Endothelial cell of umbilical vein (primary cell): Measurements from ENCODE around the gene AP4B1. TPM values are rescaled to one million over a fixed set of nuclear protein-coding genes. Genes with fewer than 3 reads are reported as not detected.

Experiments
- BruUV-seq: library from RNA; stranded (reverse); fragments of 400-500 nt; replicated peaks from 2 replicates; lab custom pipeline; 2021; lab: Mats Ljungman, UMichigan
- CTCF ChIA-PET: fragments of 300-600, 350-600 bp; sonication (Branson Sonifier 250); formaldehyde crosslinking; loops from one replicate; lab custom pipeline; 2021; ENCODE audit warnings: antibody characterized with exemption, inconsistent platforms; lab: Charles Lee
- POLR2A ChIA-PET: fragments of 300-600, 350-600 bp; sonication (Branson Sonifier 250); formaldehyde crosslinking; loops from one replicate; lab custom pipeline; 2021; ENCODE audit warnings: antibody characterized with exemption, inconsistent platforms; lab: Charles Lee
- DNase-seq: peaks from one replicate; pipeline ENCODE4 v3.0.0-alpha.2; 2011; ENCODE audit warnings: low read depth, low spot score
- FAIRE-seq: peaks from 2 replicates; lab custom pipeline; 2011; peaks lifted over from hg19 to GRCh38; lab: Jason Lieb, UNC
- H2AFZ ChIP-seq: 2 replicates; pipeline ENCODE4 v1.6.0; 2012; ENCODE audit warnings: low read depth, low read length, control low read depth, inconsistent platforms
- H3K27ac ChIP-seq: 2 replicates; pipeline ENCODE4 v1.5.1; 2011; ENCODE audit warnings: low read depth, mild to moderate bottlenecking, control low read depth, low read length, moderate library complexity; ENCODE audit not compliant: insufficient read depth
- H3K27me3 ChIP-seq, 2 experiments: 2 replicates each; pipeline versions ENCODE4 v1.6.0 to v1.6.1; 2011; ENCODE audit warnings: low read length in 2 of 2, mixed read lengths in 1 of 2; ENCODE audit not compliant: control insufficient read depth in 2 of 2, insufficient read depth in 2 of 2
- H3K36me3 ChIP-seq, 2 experiments: 2 replicates in 1 of 2; 3 replicates in 1 of 2; pipeline ENCODE4 v1.5.1; 2011; ENCODE audit warnings: low read length in 2 of 2, mild to moderate bottlenecking in 1 of 2, moderate library complexity in 1 of 2; ENCODE audit not compliant: control insufficient read depth in 2 of 2, insufficient read depth in 2 of 2; ENCODE audit errors: extremely low read depth in 1 of 2
- H3K4me1 ChIP-seq: 3 replicates; pipeline ENCODE4 v1.5.1; 2011; ENCODE audit warnings: mild to moderate bottlenecking, low read length; ENCODE audit not compliant: control insufficient read depth, insufficient read depth; ENCODE audit errors: extremely low read depth
- H3K4me2 ChIP-seq: 2 replicates; pipeline ENCODE4 v1.6.1; 2011; ENCODE audit warnings: low read length, control low read depth, mixed read lengths; ENCODE audit not compliant: insufficient read depth
- H3K4me3 ChIP-seq, 3 experiments: fragments of 200-600 bp in 1 of 3; sonication (generic), shearing (Covaris generic) in 1 of 3; replicated peaks in 1 of 3; 2 replicates each; pipeline ENCODE4 v1.5.1; 2011 to 2016; ENCODE audit warnings: control low read depth in 3 of 3, low read length in 3 of 3, mild to moderate bottlenecking in 2 of 3, inconsistent platforms in 1 of 3, low read depth in 1 of 3, moderate library complexity in 1 of 3; ENCODE audit not compliant: insufficient read depth in 1 of 3
- H3K79me2 ChIP-seq: 2 replicates; pipeline ENCODE4 v1.6.0; 2012; ENCODE audit warnings: low read length, inconsistent platforms; ENCODE audit not compliant: control insufficient read depth, insufficient read depth
- H3K9ac ChIP-seq: replicated peaks from 2 replicates; pipeline ENCODE3; 2011; ENCODE audit warnings: low read length, control low read depth; ENCODE audit not compliant: insufficient read depth; ENCODE audit errors: extremely low read depth
- H3K9me1 ChIP-seq: replicated peaks from 3 replicates; pipeline ENCODE4 v1.6.0; 2011; ENCODE audit warnings: mild to moderate bottlenecking, low read length; ENCODE audit not compliant: control insufficient read depth, insufficient read depth; ENCODE audit errors: extremely low read depth
- H3K9me3 ChIP-seq: replicated peaks from 2 replicates; pipeline ENCODE4 v1.5.1; 2012; ENCODE audit warnings: low read length, inconsistent platforms; ENCODE audit not compliant: control insufficient read depth, insufficient read depth
- H4K20me1 ChIP-seq: replicated peaks from 2 replicates; pipeline ENCODE3; 2011; ENCODE audit warnings: mild to moderate bottlenecking, low read length; ENCODE audit not compliant: control insufficient read depth, insufficient read depth; ENCODE audit errors: extremely low read depth
- FOS ChIP-seq: IDR thresholded peaks from 2 replicates; pipeline ENCODE4 v1.6.1; 2011; ENCODE audit warnings: mild to moderate bottlenecking, low read length, moderate library complexity, borderline replicate concordance; ENCODE audit not compliant: insufficient read depth
- GATA2 ChIP-seq: IDR thresholded peaks from 2 replicates; pipeline ENCODE4 v1.7.0; 2011; ENCODE audit warnings: low read depth, mild to moderate bottlenecking, moderate library complexity, mixed read lengths, low read length; ENCODE audit not compliant: insufficient read length, insufficient read depth
- JUN ChIP-seq: IDR thresholded peaks from 2 replicates; pipeline ENCODE4 v1.6.1; 2011; ENCODE audit warnings: borderline replicate concordance, low read depth; ENCODE audit not compliant: insufficient read length, insufficient read depth
- MAX ChIP-seq: IDR thresholded peaks from 2 replicates; pipeline ENCODE4 v1.6.1; 2011; ENCODE audit not compliant: insufficient read depth, insufficient read length
- MYC ChIP-seq: IDR thresholded peaks from one replicate; pipeline ENCODE4 v1.6.1; 2011; ENCODE audit warnings: mild to moderate bottlenecking, low read depth, low read length
- POLR2AphosphoS5 ChIP-seq: IDR thresholded peaks from 2 replicates; pipeline ENCODE4 v1.6.1; 2012; ENCODE audit warnings: low read depth, mild to moderate bottlenecking, control low read depth, low read length, moderate library complexity; ENCODE audit not compliant: insufficient read depth
- dilution Hi-C: fragments of 300-500 bp; cut with MboI; formaldehyde crosslinking; loops from one replicate; pipeline ENCODE4 v1.15.0; 2019; ENCODE audit warnings: low sequenced_read_pairs; ENCODE audit not compliant: extremely low pct_ligation_motif_present
- intact Hi-C: fragments of 100-400 bp; cut with micrococcal nuclease; formaldehyde crosslinking; loops from one replicate; pipeline ENCODE4 v1.10.0; 2022
- polyA plus RNA-seq, 4 experiments: library from polyadenylated mRNA; depleted of rRNA in 3 of 4; stranded (reverse) in 3 of 4; unstranded in 1 of 4; fragments of >200 nt; gene quantifications; 2 replicates each; pipeline versions ENCODE4 v1.2.1 to v1.2.3, GENCODE V29; 2011 to 2012; ENCODE audit warnings: missing spikeins in 1 of 4
- total RNA-seq: library from RNA; stranded (reverse); gene quantifications from 2 replicates; pipeline ENCODE4 v1.2.3, GENCODE V29; 2021
- TF ChIP-seq, protein P1 (sequence below), 2 donors: IDR thresholded peaks; 1 replicate in 1 of 2; 2 replicates in 1 of 2; pipeline ENCODE4 v1.5.1; 2011; ENCODE audit warnings: low read length in 2 of 2, mild to moderate bottlenecking in 2 of 2, moderate library complexity in 2 of 2, control low read depth in 1 of 2, inconsistent platforms in 1 of 2, low read depth in 1 of 2; ENCODE audit not compliant: insufficient read depth in 1 of 2; ENCODE audit errors: extremely low read depth in 1 of 2

Gene AP4B1
- total and polyA plus RNA-seq, 2 donors (not counting 3 experiments of a cell fraction or from before 2014, with no cell fraction given), result 21.9 to 33.0 TPM

DNA sequence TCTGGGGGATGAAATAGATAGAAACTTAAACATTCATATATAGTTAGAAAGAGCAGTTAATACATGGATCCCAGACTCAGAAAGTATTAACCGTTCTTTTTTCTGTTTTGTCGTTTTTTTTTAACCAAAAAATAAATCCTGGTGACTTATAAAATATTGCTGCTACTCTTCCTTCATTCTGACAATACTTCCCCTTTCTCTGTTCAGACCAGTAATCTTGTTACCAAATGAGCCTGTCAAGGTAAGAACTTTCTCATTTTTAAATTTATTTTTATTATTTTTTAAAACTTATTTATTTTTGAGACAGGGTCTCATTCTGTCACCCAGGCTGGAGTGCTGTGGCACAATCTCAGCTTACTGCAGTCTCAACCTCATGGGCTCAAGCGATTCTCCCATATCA lies 46.8 kb downstream of the AP4B1 start:
- CTCF ChIA-PET, result no interaction called here
- no peaks in the 10 kb centered on the region for H3K36me3 ChIP-seq
- H3K27ac ChIP-seq, result no peak overlapping the region
- no peak overlapping the region for H3K4me2 ChIP-seq
- intact Hi-C loops, result no loop called here
- no peak for FAIRE-seq
- no peaks in the 10 kb centered on the region for H3K27me3 ChIP-seq
- no peaks in the 10 kb centered on the region for H4K20me1 ChIP-seq
- POLR2A ChIA-PET, result no interaction called here
- H3K4me1 ChIP-seq, result peaks cover 14% of the 10 kb centered on the region
- dilution Hi-C loops, result no loop called here
- H3K4me3 ChIP-seq, result no peak overlapping the region
- no peak for TF ChIP-seq MAX
- no peak for TF ChIP-seq JUN
- TF ChIP-seq POLR2AphosphoS5, result no peak
- TF ChIP-seq, protein P1, sequence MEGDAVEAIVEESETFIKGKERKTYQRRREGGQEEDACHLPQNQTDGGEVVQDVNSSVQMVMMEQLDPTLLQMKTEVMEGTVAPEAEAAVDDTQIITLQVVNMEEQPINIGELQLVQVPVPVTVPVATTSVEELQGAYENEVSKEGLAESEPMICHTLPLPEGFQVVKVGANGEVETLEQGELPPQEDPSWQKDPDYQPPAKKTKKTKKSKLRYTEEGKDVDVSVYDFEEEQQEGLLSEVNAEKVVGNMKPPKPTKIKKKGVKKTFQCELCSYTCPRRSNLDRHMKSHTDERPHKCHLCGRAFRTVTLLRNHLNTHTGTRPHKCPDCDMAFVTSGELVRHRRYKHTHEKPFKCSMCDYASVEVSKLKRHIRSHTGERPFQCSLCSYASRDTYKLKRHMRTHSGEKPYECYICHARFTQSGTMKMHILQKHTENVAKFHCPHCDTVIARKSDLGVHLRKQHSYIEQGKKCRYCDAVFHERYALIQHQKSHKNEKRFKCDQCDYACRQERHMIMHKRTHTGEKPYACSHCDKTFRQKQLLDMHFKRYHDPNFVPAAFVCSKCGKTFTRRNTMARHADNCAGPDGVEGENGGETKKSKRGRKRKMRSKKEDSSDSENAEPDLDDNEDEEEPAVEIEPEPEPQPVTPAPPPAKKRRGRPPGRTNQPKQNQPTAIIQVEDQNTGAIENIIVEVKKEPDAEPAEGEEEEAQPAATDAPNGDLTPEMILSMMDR (IDR thresholded peaks at IDR 0.05; ENCODE audit: extremely low read depth in 1 of 2, insufficient read depth in 1 of 2, low read depth in 1 of 2, low read length in 2 of 2), result no peak
- TF ChIP-seq MYC, result no peak
- TF ChIP-seq FOS, result no peak
- no peak for TF ChIP-seq GATA2
- BruUV-seq, result no TSS peak
- no peaks in the 10 kb centered on the region for H3K79me2 ChIP-seq
- H2AFZ ChIP-seq, result no peak overlapping the region
- DNase-seq, result no peak
- no peak overlapping the region for H3K9ac ChIP-seq
- H3K9me3 ChIP-seq, result no peaks in the 10 kb centered on the region
- no peaks in the 10 kb centered on the region for H3K9me1 ChIP-seq
